Suprapubic skin (tissue), 4 donors: ENCODE results near the gene CC2D1B.
A peak's percentile ranks its signal among the peaks of the same experiment; 100 is the strongest.

ENCODE experiments used
- CTCF ChIP-seq, 2 donors: fragments of 200-600 bp in 1 of 2; fragments of 450-650 bp in 1 of 2; sonication (generic) in 1 of 2; IDR thresholded peaks; one replicate each; pipeline ENCODE4 v1.5.1; 2016 to 2019; ENCODE audit warnings: antibody characterized with exemption in 2 of 2, mild to moderate bottlenecking in 1 of 2, moderate library complexity in 1 of 2
- EP300 ChIP-seq: sonication (generic); formaldehyde crosslinking; IDR thresholded peaks from one replicate; pipeline ENCODE4 v1.6.1; 2017; ENCODE audit warnings: antibody characterized with exemption
- POLR2A ChIP-seq, 2 donors: fragments of 450-650 bp; IDR thresholded peaks; one replicate each; pipeline ENCODE4 v1.6.1; 2017; ENCODE audit warnings: antibody characterized with exemption in 2 of 2, mild to moderate bottlenecking in 2 of 2, moderate library complexity in 2 of 2
- POLR2AphosphoS5 ChIP-seq, 3 donors: sonication (generic); formaldehyde crosslinking; IDR thresholded peaks; one replicate each; pipeline ENCODE4 v1.6.1; 2017; ENCODE audit warnings: antibody characterized with exemption in 3 of 3

DNA sequence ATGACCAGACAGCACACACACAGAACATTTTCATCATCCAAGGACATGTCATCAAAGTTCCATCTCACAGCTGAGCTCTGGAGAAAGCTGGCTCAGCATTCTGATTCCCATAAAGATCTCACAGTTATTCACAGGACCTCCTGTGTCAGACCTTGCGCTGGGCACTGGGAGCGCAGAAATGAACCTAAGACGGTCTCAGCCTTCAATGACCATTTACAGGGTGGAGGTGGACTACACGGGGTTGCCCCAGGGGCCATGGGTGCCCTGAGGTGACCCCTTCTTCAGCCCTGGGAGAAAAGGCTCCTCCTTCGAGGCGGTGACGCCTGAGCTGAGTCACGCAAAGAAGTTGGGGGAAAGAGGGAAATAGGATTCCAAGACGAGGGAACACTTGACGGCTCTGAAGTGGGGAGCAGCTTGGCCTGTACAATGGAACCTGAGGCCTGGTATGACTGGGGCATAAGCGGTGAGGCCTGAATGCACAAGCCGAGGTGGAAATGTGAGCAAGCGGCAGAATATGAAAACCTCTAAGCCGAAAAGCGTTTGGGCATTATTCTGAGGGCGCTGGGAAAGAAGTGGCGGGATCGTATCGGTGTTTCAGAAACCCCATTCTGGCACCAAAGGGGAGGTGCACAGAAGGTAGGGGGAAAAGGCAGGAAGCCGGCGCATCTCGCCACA lies 797 bp downstream of the CC2D1B start:
- TF ChIP-seq CTCF (IDR thresholded peaks at IDR 0.05), result no peak
- no peak for TF ChIP-seq POLR2AphosphoS5 (IDR thresholded peaks at IDR 0.05)
- no peak for TF ChIP-seq EP300
- peak in 1 of 2 donors; percentile 30 for TF ChIP-seq POLR2A (IDR thresholded peaks at IDR 0.05)
